NCI-H2227 treated with DMSO at 0.1 percent for 48 hours (cell line): ENCODE measurements around the gene LIAS.
A peak's percentile ranks its signal among the peaks of the same experiment; 100 is the strongest.
"Not testable (repeated sequence)": the region's sequence is repeated elsewhere in the genome, so short reads cannot be mapped to it uniquely, and the experiment has no call there.

ENCODE experiments used
- DNase-seq: peaks from one replicate; lab custom pipeline; 2025; lab: John Stamatoyannopoulos, UW

Gene LIAS

GRCh38 chr4:39452860-39453587 lies 5.8 kb upstream of the LIAS start:
- DNase-seq = no peak

- DNase-seq = no peak
These were observed 5.1 kb upstream of the LIAS start for GRCh38 chr4:39453738-39454137.

GRCh38 chr4:39455486-39455885 lies 3.4 kb upstream of the LIAS start:
- no peak for DNase-seq

GRCh38 chr4:39456946-39457763 lies 1.7 kb upstream of the LIAS start:
- DNase-seq = no peak

- DNase-seq = not testable (repeated sequence)
These were observed 723 bp upstream of the LIAS start for GRCh38 chr4:39458161-39458504.

GRCh38 chr4:39464886-39465501 lies 6.1 kb downstream of the LIAS start:
- peak; percentile 51 for DNase-seq

GRCh38 chr4:39466747-39467146 lies 7.9 kb downstream of the LIAS start:
- no peak for DNase-seq

- no peak for DNase-seq
These were observed 8.6 kb downstream of the LIAS start for GRCh38 chr4:39467464-39467863.

GRCh38 chr4:39469429-39470077 lies 10.7 kb downstream of the LIAS start:
- DNase-seq = peak; percentile 70

- DNase-seq = no peak
These were observed 11.5 kb downstream of the LIAS start for GRCh38 chr4:39470402-39470801.

GRCh38 chr4:39472396-39472795 lies 13.5 kb downstream of the LIAS start:
- no peak for DNase-seq

- DNase-seq = no peak
These were observed 17.5 kb downstream of the LIAS start for GRCh38 chr4:39476187-39476895.

- no peak for DNase-seq
These were observed 21.4 kb downstream of the LIAS start for GRCh38 chr4:39480251-39480650.

- no peak for DNase-seq
These were observed 22.2 kb downstream of the LIAS start for GRCh38 chr4:39480902-39481695.

GRCh38 chr4:39484582-39485272 lies 25.9 kb downstream of the LIAS start:
- DNase-seq = no peak

GRCh38 chr4:39486221-39486804 lies 27.5 kb downstream of the LIAS start:
- DNase-seq = no peak

GRCh38 chr4:39490322-39490721 lies 31.5 kb downstream of the LIAS start:
- no peak for DNase-seq

GRCh38 chr4:39494354-39494753 lies 35.5 kb downstream of the LIAS start:
- DNase-seq = no peak

- no peak for DNase-seq
These were observed 36.8 kb downstream of the LIAS start for GRCh38 chr4:39495446-39496213.
